Fibroblast of skin of scalp (primary cell): ENCODE measurements around the gene PITX2. TPM values are rescaled to one million over a fixed set of nuclear protein-coding genes. Genes with fewer than 3 reads are reported as not detected.

ENCODE experiments used
- DNase-seq: peaks from one replicate; pipeline ENCODE4 v3.0.0-alpha.2; 2013
- polyA plus RNA-seq, 2 experiments: library from polyadenylated mRNA; unstranded; fragments of 120-200 nt; gene quantifications; one replicate each; pipeline ENCODE4 v1.2.1, GENCODE V29; 2013; ENCODE audit not compliant: insufficient read length in 2 of 2

Gene PITX2
- 23.8 TPM for polyA plus RNA-seq (2013, experiment 1 of 2; ENCODE audit: insufficient read length)
- polyA plus RNA-seq (2013, experiment 2 of 2; ENCODE audit: insufficient read length), result 25.1 TPM

DNA sequence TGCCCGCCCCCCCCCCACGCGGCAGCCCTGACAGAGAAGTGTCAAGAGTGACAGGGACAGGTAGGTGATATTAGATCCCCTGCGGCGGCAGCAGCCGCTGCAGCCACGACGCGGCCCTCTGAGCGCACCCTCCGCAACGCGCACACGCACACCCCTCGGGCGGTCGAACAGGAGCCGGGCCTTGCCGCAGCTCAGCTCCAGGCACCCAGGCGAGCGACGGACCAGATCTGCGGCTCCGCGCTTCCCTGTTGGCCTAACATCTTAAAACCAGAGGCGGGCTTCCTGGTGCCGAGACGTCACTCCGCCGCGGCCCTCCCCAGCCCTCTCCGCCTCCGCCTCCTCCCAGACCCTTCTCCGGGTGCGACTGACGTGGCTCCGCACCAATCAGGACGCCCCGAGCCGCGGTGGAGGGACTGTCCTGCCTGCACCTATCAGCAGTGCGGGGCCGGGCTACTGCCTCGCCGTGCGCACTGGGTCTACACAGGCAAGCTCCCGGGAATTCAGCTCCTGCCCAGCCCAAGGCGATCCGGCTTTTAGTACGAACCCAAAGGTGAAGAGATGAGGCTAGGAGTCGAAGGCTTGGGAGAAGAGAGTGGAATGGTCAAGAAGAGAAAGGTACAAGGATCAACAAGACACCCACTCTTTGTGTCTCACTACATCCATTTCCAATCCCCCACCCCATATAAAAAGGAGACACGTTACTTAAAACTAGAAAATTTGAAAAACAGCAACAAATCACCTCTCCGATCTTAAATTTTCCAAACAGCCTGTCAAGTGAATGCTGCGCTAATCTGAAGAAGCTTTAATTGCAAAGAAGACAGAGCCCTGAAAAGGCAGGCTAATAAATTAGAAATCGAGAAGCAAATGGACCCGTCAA lies at the start of gene PITX2:
TSS of gene PITX2 (minus strand) at position 237 of the 877 bp plus-strand sequence. CDS start 617 bp downstream, outside the sequence.
- peak; percentile 99 for DNase-seq

DNA sequence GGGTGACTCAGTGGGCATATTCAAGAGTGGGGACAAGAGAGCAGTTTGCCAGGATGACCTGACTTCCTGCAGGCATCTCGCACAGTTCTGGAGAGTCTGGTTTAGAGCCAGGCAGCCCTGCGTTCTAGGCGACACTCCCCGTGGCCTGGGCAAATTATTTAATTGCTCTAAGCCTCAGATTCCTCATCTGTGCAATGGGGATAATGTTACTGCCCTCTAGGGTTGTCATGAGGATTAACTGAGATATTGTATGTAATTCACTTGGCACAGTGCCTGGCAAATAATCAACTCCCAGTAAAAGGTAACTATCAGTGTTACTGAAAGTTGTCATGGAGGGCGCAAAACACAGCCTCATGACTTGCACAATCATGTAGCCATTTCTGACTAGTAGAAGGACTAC lies 48.8 kb upstream of the PITX2 start:
- no peak for DNase-seq

DNA sequence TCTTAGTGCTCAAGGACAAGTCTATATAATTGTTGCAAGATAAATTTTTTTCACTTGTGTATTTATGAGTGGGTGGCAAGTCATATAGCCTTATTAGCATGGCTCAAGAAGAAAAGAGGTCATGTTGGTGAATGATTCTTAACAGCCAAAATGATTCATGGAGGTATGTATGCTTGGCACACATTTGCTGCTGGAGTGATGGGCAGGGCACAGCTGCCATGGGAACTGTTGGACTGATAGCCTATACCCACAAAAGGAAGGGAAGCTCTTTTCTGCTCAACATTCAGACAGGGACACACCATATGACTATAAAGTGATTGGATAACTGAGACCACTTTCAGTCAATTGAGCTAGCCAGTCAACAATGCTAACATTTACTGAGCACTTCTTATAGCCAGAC lies 46.8 kb upstream of the PITX2 start:
- no peak for DNase-seq

DNA sequence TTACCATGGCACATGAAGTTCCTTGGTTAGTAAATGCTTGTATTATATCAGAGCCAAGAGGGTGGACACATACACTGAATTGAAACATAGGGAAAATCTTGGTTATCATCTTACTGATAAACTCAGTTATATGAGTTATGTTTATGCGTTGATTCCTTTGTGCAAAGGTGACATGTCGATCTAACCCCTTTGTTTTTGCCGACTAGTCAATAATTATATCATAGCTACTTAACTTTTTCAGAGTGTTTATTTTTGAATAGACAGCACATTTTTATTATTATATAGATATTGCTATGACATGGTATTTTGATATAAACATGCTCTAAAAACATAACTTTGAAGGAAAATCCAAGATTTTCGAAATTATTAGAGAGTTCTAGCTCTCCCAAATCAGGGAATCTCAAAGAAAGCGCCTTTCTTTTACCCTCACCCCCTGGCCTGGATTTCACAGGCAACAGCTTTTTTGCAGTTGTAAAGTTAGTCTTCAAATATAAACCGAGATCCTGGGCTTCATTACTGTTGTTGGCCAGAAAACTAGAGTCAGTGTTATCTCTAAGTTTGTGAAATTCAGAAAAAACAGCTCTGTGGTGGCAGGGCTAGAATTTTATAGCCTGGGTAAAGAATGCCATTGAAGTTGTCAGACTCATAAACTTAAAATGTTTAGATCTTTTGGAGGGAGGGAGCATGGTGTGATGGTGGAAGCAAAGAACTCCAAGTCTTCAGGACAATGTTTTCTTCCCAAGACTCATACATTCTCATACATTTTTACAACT lies 45.8 kb upstream of the PITX2 start:
- no peak for DNase-seq

DNA sequence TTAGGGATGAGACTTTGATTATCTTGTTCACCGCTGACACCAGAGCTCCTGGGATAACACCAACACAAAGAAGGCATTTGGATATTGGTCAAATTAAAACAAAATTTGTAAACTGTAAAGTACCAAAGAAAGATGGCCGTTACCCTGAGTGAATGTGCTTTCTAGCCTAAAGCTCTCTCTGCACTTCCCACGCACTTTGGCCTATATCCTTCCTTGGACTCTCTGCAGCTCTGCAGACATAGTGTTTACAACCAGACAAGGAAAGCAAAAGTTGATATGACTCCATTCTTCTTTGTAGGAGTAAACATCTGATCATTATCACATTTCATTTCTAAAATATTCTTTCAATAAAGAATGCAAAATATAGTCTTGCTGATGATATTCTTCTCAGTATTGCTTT lies 44.8 kb upstream of the PITX2 start:
- no peak for DNase-seq

DNA sequence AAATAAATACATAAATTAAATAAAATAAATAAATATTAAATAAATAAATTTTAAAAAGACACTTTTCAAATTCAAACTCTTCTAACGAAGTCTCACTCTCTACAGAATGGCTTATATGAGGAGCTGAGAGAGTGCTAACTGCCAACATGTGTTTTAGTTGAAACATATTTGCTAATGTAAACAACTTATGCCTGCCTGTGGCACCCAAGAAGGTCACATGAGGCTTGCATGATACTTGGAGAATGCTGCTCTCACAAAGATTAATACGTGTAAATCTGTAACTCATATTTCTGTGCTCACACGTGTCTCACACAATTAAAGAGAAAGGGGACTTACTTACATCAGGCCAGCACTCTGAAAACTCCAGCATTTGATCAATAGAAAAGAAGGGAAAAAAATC lies 43.2 kb upstream of the PITX2 start:
- DNase-seq, result peak; percentile 81

DNA sequence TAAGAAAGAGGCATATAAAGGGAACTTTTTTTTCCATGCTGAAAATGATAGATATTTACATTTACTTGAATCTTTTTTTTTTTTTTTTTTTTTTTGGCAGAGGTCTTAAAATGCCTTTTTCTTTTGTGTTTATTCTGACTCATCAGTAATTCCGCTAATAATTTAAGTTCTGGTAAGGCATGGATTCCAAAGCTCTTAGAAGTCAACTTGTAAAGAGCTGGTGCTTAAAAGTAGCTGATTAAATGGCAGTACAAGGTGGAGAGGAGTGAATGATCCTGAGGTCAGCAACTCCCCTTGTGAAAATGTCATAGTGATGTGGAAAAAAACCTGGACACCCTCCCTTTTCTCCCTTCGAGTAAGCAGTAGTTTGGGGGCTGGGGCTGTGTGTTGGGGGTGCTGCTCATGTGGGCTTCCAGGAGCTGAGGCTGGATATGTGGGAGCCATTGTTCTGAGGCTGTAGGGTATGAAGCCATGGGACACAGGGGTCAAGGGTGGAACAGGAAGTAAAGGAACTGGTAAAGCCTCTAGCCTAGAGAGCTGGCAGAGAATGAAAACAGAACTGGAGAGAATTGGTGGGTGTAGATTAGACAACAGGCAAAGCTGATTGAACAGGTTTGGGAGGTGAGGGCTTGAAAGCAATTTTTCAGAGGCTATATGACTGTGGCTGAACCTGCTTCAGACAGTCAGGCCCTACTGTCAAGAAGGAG lies 41.0 kb upstream of the PITX2 start:
- peak; percentile 88 for DNase-seq

DNA sequence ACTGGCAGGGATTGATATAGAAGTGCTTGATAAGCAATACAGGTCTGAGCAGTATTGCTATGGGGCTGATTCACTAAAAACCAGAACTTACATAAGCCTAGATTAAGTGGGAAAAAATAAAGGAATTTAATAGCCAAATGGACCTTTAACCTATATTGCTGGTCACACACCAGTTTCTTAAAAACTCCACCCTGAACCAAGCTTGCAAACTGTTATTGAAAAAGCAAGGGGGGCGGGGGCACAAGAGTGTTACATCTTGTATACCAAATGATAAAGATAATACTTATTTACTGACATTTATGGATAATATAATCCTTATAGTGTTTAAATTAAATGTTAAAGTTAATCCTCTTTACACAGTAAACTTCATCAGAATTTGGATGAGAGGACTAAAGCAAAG lies 40.3 kb upstream of the PITX2 start:
- DNase-seq, result no peak

DNA sequence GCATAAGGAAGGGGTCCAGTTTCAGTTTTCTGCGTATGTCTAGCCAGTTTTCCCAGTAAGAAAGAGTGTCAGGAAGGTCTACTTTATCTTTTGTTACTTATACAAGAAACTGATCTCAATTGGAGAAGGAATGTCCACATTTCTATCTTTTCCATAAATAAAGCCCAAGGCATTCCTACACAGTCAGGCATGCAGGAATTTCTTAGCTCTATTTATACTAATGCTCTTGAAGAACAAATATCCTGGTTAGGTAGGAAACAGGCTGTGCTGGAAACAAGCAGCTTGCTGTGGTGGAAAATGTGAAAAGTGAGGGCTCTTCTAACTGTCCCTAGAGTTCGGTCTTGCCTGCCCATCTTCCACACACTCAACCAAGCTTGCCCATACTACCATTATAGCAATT lies 37.9 kb upstream of the PITX2 start:
- DNase-seq, result peak; percentile 56

DNA sequence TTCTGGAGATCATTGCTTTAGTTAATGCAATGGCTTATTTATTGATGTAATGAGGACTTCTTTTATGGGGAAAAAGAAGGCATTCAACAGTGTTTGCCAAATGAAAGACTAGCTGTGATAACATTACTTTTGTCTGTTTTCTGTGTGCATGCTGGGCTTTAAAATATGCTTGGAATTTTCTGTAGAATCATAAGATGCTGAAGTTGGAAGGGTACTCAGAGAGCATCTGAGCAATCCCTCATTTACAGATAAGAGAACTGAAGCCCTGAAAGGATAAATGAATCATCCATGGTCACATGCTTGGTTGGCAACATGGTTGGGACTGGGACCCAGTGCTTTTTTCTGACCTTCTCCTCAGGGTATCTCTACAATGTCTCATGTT lies 31.4 kb upstream of the PITX2 start:
- DNase-seq, result peak; percentile 72

DNA sequence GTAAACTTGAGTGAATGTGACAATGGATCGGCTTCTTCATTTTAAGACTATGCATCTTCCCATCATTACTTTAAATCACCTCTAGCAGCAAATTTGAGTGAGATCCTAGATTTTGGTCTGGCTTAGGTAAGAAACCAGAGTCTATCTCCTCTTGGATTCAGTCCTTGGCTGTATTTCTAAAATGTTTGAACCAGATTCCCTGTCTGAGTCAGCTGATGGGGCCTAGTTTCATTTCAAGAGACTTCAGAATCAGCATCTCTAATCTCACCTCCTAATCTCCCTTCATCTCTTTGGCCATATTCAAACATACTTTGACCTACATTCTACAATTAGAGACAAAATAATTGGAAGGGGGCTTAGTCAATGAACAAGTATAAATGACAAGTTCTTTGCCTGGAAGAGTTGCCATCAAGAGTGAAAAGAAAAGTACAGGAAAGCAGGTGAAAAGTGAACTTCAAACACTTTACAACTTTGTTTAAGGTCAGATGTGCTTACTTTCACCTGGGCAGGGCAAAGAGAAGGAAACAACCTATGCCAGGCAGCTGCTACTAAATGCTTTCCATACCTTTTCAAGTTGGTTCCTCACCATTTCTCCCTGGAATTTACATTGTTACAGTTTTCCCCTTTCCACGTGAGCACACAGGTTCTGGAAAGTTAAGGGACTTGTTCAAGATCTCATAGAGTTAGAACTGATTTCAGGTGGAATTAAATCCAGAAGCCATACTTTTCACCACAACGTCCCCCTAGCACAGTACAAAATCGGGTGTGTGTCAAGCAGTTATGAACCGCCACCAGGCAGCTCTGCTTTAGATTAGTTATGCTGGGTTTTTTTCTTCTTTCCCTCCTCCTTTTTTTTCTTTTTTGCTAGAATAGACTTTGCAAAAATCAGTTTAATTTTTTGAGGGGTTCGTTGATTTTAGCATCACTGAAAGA lies 30.7 kb upstream of the PITX2 start:
- DNase-seq, result peak; percentile 15

DNA sequence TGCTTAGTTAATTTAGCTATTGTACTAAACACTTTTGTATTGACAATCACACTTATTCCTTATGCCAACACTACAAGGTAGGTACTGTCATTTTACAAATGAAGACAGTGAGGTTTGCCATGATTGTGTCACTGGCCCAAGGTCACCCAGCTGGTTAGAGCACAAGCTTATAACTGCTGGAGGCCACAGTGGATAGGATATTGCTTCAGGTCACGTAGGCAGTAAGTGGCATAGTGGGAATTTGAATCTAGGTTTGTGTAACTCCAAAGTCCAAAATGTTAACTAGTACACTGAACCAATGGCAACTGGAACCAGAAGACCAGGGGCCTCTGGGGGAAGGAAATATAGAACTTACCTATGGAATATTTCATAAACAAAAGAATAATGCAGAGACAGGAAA lies 21.1 kb upstream of the PITX2 start:
- no peak for DNase-seq

DNA sequence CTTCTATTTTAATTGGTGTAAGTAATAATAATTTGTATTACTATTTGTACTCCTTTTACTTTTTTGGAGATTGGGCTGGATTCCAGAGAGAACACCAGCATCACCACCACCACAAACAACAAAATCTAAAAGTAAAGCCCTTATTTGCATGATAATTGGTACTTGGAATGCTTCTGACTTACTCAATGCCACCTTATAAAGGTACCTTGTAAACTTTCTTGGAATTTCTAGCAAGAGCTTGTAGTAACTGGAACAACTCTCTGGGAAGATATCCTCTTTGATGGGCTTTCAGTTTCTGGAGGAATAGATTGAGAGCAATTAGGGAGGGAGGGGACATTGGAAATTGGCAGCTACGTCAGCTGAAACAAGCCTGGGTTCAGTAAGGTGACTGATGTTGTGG lies 20.2 kb upstream of the PITX2 start:
- no peak for DNase-seq

DNA sequence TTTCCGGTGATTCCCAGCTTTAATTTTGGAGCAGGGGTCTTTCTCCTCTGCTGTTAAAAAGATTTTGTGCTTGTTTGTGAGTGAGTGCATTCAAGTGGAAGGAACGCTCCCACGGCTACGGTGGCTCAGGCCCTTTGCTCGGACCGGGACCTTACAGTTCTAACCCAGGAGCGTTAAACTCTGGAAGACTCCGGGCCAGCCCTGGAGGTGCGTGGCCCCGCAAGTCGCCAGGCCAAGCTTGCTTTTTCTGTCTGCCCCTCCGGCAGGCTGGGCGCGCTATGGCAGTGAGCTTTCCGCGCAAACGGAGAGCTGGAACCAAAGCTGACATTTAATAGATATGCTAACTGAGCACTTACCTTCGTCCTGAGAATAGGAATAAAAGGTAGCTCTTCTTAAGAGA lies 18.3 kb upstream of the PITX2 start:
- no peak for DNase-seq

DNA sequence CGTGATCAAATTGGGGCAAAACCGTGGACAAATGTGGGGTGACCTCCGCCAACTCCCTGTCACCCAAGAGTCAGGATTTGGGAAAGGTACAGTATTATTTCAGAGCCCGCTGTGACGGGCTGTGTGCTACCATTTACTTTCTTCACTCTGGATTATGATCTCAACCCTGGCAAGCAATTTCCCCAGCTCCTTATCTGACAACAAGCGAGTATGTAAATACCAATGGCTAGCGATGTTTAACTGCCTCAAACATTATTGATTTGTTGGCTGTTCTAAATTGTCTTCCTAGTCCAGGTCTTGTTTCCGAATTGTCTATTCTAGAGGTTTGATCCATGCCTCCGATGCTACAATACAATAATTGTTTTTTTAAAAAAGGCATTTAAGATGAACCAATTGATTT lies 17.7 kb upstream of the PITX2 start:
- no peak for DNase-seq

DNA sequence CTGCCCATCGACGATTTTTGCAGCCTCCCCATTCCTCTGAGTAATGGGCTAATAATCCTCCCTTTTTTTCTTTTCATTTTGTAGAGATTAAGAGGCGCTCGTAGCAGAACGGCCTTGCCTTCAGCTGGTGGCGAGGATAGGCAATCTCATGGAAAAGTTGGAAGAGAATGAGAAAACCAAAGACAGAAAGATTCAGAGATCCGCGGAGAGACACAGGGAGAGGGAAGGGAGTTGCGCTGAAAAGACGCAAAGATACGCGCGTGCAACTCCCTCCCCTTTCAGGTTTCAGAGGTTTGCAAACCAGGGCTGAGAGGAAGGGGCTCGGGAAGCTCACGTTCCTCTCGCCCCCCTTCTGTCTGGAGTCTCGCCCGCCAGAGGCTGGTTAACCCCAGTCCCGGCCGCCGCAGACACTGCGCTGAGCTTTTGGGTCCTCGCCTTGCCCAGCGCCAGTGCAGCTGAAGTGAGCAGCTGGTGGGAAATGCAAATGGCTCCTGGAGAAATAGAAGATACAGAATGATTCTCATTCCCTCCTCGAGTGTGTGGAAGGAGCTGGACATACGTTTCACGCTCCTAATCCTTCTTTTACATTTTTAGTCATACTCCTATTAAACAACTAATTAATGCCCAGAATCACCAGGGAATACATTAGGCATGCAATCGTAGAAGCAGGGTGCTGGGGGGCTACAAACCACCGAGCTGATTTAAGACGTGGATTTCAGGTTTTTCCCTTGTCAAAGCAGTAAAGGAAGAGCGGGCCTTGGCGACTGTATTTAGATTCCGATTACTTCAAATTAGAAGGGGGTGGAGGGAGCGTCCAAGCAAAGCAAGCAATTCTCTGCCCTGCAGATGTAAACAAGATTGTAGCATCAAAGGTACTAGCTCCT lies 16.6 kb upstream of the PITX2 start:
- no peak for DNase-seq

DNA sequence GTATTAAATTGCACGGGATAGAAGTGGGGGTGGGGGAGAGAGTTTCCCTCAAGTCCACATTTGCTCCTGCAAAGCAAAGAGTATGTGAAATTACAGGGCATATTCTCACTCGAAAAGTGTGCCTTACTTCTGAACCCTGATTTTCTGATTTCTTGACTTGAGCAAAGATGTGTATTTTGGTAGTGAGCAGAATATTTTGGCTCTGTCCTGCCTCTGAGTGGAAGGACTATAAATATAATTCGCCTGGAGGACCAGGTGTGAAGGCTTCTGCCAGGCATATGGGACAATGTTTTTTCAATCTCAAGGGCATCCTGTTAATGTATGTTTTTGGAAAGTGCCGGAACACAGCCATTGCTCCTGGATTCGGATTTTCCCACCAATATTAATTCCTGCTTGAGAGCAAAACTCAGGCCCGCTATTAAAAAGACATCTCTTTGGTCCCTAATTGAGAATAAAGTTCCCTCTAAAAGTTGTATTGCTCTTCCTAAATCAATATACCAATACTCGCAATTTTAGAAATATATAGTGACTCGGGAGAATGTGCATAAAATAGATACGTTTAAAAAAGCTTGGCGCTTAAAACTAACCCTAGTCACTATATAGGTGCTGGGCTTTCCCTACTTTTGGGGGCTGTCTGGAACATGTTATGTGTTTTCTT lies 15.3 kb upstream of the PITX2 start:
- no peak for DNase-seq

DNA sequence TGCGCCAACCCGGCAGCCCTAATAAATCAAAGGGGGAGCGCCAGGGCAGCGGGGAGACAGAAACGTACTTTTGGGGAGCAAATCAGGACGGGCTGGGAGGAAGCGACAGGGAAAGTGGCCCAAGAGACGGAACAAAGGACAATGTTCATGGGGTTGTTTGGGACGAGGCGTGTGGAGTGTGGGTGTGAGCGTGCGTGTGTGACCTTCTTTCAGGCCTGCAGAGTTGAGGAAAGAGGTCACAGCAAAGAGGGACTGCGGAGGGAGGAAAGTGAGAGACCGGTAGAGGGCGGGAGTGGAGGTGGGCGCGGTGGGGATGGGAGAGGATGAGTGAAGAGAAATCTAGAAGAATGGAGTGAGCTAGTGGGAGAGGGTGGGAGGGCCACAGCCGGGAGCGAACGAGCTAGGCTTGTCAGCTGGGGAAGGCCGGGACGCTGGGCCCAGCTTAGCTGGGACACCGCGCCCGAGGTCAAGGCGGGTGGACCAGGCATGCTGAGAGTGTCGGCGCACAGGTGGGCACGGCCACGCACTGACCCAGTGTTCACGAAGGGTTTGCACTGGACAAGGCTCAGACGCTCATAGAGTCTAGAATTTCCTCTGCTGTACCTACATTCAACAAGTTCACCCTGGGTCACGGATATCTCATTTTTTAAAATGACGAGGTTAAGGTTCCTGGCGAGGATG lies 14.7 kb upstream of the PITX2 start:
- DNase-seq, result peak; percentile 47

DNA sequence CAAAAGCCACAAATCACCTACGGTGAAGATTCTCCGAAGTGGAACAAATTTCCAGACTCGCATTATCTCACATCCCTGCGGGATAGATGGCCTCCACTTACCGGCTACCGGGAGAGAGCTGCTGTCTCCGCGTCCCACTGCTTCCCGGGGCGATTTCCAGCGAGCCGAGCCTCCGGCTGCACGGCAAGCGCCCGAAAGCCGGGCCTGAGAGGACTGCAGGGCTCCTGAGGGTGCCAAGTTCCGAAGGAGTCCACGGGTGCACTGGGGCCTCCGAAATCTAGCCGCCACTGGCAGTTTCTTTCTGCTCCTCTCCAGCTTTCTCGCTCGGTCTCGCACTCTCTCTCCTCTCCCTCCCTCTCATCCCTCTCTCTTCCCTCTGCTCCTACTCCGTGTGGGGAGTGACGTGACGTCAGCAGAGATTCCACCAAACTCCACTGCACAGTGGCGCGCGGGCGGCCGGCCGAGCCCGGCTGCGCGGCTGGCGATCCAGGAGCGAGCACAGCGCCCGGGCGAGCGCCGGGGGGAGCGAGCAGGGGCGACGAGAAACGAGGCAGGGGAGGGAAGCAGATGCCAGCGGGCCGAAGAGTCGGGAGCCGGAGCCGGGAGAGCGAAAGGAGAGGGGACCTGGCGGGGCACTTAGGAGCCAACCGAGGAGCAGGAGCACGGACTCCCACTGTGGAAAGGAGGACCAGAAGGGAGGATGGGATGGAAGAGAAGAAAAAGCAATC lies 14.0 kb upstream of the PITX2 start:
- DNase-seq, result peak; percentile 95
